Neural cell (in vitro differentiated cells): ENCODE data around the gene TIMELESS.
"Not testable (repeated sequence)": the region's sequence is repeated elsewhere in the genome, so short reads cannot be mapped to it uniquely, and the experiment has no call there.

Experiments
- CTCF ChIP-seq: fragments of 450-650 bp; IDR thresholded peaks from 2 replicates; pipeline ENCODE4 v1.5.1; 2014; ENCODE audit warnings: antibody characterized with exemption, mild to moderate bottlenecking, moderate library complexity; ENCODE audit not compliant: poor library complexity, severe bottlenecking
- EP300 ChIP-seq: fragments of 450-650 bp; conservative IDR thresholded peaks from 2 replicates; pipeline ENCODE4 v1.6.1; 2014; ENCODE audit warnings: antibody characterized with exemption, mild to moderate bottlenecking, moderate library complexity; ENCODE audit not compliant: poor library complexity, severe bottlenecking
- EZH2 ChIP-seq: fragments of 200-600, 300-800 bp; shearing (Covaris generic), sonication (generic); IDR thresholded peaks from 2 replicates; pipeline ENCODE4 v1.6.1; 2014; ENCODE audit warnings: antibody characterized with exemption, low read length, borderline replicate concordance, mild to moderate bottlenecking; ENCODE audit not compliant: insufficient read depth, poor library complexity, severe bottlenecking
- MXI1 ChIP-seq: fragments of 450-650 bp; conservative IDR thresholded peaks from 2 replicates; pipeline ENCODE4 v1.6.1; 2014; ENCODE audit warnings: antibody characterized with exemption, mild to moderate bottlenecking; ENCODE audit not compliant: poor library complexity, severe bottlenecking

- not testable (repeated sequence) for TF ChIP-seq CTCF, EP300, EZH2, MXI1
Observed at GRCh38 chr12:56494481-56494880, 45.3 kb upstream of the TIMELESS start.
